Testis (tissue), 2 donors: ENCODE measurements around the gene CIAPIN1.

Experiments
- POLR2A ChIP-seq: fragments of 450-650 bp; IDR thresholded peaks from one replicate; pipeline ENCODE4 v1.6.1; 2017; ENCODE audit warnings: antibody characterized with exemption, mild to moderate bottlenecking, moderate library complexity
- TF ChIP-seq, protein P1 (sequence below), 3 experiments: fragments of 450-650 bp in 2 of 3; fragments of 200-600 bp in 1 of 3; sonication (generic) in 1 of 3; IDR thresholded peaks; one replicate each; pipeline ENCODE4 v1.5.1; 2016 to 2019; ENCODE audit warnings: antibody characterized with exemption in 3 of 3, mild to moderate bottlenecking in 2 of 3, moderate library complexity in 1 of 3

DNA sequence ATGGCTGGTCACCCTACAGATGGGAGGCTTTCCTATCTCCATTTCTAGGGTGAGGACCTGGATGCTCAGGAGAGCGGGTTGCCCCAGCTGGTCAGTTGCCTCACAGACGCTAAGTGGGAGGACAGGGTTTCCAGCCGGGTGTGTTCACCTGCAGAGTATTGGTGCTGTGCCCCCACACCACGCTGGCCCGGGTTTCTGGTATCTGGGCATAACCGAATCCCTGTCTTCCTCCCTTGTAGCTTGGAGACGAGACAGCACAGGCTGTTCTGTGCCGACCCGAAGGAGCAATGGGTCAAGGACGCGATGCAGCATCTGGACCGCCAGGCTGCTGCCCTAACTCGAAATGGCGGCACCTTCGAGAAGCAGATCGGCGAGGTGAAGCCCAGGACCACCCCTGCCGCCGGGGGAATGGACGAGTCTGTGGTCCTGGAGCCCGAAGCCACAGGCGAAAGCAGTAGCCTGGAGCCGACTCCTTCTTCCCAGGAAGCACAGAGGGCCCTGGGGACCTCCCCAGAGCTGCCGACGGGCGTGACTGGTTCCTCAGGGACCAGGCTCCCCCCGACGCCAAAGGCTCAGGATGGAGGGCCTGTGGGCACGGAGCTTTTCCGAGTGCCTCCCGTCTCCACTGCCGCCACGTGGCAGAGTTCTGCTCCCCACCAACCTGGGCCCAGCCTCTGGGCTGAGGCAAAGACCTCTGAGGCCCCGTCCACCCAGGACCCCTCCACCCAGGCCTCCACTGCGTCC is 65.2 kb downstream of the CIAPIN1 start:
- TF ChIP-seq, protein P1, sequence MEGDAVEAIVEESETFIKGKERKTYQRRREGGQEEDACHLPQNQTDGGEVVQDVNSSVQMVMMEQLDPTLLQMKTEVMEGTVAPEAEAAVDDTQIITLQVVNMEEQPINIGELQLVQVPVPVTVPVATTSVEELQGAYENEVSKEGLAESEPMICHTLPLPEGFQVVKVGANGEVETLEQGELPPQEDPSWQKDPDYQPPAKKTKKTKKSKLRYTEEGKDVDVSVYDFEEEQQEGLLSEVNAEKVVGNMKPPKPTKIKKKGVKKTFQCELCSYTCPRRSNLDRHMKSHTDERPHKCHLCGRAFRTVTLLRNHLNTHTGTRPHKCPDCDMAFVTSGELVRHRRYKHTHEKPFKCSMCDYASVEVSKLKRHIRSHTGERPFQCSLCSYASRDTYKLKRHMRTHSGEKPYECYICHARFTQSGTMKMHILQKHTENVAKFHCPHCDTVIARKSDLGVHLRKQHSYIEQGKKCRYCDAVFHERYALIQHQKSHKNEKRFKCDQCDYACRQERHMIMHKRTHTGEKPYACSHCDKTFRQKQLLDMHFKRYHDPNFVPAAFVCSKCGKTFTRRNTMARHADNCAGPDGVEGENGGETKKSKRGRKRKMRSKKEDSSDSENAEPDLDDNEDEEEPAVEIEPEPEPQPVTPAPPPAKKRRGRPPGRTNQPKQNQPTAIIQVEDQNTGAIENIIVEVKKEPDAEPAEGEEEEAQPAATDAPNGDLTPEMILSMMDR (IDR thresholded peaks at IDR 0.05), result no peak
- TF ChIP-seq POLR2A, result no peak
